ENCODE measurements around the gene PNMA1. TPM values are rescaled to one million over a fixed set of nuclear protein-coding genes. Genes with fewer than 3 reads are reported as not detected.

PNMA1 gene
- total RNA-seq, 2 donors from 2014 or later, result 17.1 to 18.3 TPM

DNA sequence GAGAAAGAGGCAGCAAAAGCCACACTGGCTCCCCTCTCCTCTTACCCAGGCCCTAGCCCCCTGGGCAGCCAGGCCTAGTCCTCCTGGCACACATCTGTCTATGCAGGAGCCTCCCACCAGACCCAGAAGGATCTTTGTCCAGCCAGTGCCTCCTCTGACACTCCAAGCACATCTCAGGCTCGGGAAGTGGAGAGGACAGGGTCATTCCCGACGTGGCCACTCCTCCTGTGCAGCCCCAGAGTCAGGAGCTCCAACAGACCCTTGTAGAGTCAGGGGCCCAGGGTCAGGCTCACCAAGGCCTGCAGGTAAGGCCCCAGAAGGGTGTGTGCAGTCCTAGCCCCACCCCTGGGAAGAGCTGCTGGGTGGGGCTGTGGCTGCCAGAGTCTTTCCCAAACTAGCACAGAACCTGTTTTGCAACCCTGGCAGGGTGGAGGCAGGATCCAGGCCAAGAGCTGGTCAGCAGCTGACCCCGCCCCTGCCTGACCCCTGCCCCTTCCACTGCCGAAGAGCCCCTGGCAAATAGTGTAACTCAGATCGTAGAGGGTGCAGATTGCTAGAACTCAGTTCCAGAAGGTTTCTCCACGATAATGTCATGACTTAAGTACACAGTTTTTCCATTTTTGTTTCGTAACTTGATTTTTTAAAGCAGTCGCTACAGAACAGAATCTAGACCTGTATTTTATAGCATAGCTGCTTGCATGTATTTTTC, 26.6 kb upstream of the PNMA1 start:
- H3K36me3 ChIP-seq, result peaks cover 28% of the 10 kb centered on the region
- H3K9me3 ChIP-seq, result no peaks in the 10 kb centered on the region
- peak; percentile 86 for DNase-seq (ENCODE audit: low spot score)
- no peak for TF ChIP-seq CTCF (IDR thresholded peaks at IDR 0.05)
- peak overlapping the region in 1 of 2 donors; percentile 27 for H3K4me3 ChIP-seq
- peaks cover 0 to 74% of the 10 kb centered on the region in 2 donors for H3K4me1 ChIP-seq
- peak overlapping the region; percentile 76 to 89 for H3K27ac ChIP-seq
- H3K27me3 ChIP-seq, result no peaks in the 10 kb centered on the region

- H3K27me3 ChIP-seq, result no peaks in the 10 kb centered on the region
- H3K36me3 ChIP-seq, result peaks cover 35% of the 10 kb centered on the region
- peak overlapping the region in 1 of 2 donors; percentile 27 for H3K4me3 ChIP-seq
- DNase-seq (ENCODE audit: low spot score), result no peak
- no peak for TF ChIP-seq CTCF (IDR thresholded peaks at IDR 0.05)
- peak overlapping the region; percentile 76 to 89 for H3K27ac ChIP-seq
- H3K4me1 ChIP-seq, result peaks cover 0 to 67% of the 10 kb centered on the region in 2 donors
- no peaks in the 10 kb centered on the region for H3K9me3 ChIP-seq
Measured at GRCh38 chr14:73739899-73740617, 25.9 kb upstream of the PNMA1 start.

DNA sequence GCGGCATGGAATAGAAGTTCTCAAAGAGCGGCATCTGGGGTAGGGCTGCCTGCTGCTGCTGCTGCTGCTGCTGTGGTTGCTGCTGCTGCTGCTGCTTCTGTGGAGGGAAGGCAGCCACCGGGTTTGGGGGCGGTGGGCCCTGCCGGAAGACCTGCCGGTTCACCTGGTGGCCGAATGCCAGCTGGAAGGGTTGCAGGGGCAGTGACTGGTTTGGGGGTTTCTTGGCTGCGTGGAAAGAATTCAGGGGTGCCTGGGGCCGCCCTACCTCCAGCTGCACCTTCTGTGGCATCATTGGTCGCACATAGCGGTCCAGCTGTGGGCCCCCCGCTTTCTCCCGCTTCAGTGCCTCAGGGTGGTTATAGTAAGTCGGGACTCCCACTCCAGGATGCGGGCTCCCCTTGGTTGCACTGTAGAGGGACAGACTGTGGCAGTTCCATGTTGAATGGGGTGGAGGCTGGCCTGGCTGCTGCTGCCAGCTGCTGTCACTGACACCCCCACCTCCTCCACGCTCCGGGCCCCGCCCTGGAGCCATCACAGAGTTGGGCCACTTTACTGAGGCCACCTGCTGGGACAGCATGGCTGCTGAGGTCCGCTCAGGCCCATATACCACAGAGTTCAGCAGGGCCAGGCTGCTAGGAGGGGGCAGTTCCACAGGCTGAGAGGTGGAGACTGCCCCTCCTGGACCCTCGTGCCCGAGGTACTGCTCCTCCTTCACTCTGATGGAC, 25.2 kb upstream of the PNMA1 start:
- Histone ChIP-seq H3K27me3 (no peaks in the 10 kb centered on the region), H3K36me3 (peaks cover 43% of the 10 kb centered on the region), H3K9me3 (no peaks in the 10 kb centered on the region), H3K4me1 (peaks cover 0 to 60% of the 10 kb centered on the region in 2 donors), H3K4me3 (no peak overlapping the region), H3K27ac (peak overlapping the region; percentile 76 to 89)
- DNase-seq (ENCODE audit: low spot score), result no peak
- TF ChIP-seq CTCF (IDR thresholded peaks at IDR 0.05), result no peak

DNA sequence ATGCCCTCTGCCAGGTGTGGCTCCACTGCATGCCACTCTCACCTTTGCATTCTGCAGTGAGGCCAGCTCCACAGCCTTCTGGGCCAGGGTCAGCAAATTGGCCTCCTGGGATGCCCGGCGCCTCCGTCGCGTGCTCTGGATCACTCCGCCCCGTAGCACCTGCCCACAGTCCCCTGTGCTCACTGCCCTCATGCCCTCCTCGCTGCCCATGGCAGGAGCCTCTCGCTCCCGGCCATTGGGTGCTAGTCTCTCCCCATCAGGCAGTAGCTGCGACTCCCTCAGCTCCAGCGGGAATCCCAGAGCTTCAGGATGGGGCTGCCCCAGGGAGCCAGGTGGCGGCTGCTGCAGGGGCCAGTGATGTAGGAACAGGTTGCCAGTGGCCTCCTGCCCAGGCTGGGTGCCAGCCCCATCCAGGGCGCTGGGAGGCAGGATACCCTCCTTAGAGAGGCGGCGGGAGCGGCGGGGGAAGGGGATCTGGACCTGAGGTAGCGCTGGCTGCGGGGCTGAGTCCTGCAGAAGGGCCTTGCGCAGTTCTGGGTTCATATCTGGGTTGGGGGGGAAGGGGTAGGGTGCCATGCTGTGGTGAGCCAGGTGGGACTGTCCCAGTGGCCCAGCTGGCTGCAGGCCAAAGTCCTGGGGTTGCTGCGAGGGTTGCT, 24.5 kb upstream of the PNMA1 start:
- H3K36me3 ChIP-seq, result peaks cover 46% of the 10 kb centered on the region
- DNase-seq (ENCODE audit: low spot score), result no peak
- H3K4me3 ChIP-seq, result no peak overlapping the region
- H3K9me3 ChIP-seq, result no peaks in the 10 kb centered on the region
- no peak for TF ChIP-seq CTCF (IDR thresholded peaks at IDR 0.05)
- H3K27me3 ChIP-seq, result no peaks in the 10 kb centered on the region
- H3K27ac ChIP-seq, result no peak overlapping the region
- H3K4me1 ChIP-seq, result peaks cover 0 to 53% of the 10 kb centered on the region in 2 donors

DNA sequence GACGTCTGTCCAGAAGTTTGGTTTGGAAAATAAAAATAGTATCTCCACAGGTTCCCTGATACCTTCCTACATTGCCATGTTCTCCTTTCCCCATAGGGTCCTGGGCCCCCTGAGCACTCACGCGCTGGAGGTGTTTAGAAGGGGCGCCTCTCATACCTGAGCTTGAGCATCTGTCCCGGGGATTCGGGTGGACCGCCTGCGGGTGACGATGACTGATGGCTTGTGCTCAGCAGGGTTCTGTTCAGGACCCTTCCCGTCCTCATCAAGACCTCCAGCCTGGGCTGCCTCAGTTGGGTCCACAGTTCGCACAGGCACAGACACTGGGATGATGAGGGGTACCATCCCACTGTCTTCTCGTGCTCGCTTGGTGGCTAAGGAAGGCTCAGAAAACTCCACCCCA, 22.7 kb upstream of the PNMA1 start:
- Histone ChIP-seq H3K36me3 (peaks cover 46% of the 10 kb centered on the region), H3K27me3 (no peaks in the 10 kb centered on the region), H3K4me3 (no peak overlapping the region), H3K4me1 (peaks cover 0 to 35% of the 10 kb centered on the region in 2 donors), H3K27ac (no peak overlapping the region), H3K9me3 (no peaks in the 10 kb centered on the region)
- DNase-seq (ENCODE audit: low spot score), result no peak
- TF ChIP-seq CTCF (IDR thresholded peaks at IDR 0.05), result no peak
